ENCODE measurements around the gene NOS2. TPM values are rescaled to one million over a fixed set of nuclear protein-coding genes. Genes with fewer than 3 reads are reported as not detected.

The NOS2 gene
- polyA plus RNA-seq, 1 donor from 2014 or later = 0.53 TPM

DNA sequence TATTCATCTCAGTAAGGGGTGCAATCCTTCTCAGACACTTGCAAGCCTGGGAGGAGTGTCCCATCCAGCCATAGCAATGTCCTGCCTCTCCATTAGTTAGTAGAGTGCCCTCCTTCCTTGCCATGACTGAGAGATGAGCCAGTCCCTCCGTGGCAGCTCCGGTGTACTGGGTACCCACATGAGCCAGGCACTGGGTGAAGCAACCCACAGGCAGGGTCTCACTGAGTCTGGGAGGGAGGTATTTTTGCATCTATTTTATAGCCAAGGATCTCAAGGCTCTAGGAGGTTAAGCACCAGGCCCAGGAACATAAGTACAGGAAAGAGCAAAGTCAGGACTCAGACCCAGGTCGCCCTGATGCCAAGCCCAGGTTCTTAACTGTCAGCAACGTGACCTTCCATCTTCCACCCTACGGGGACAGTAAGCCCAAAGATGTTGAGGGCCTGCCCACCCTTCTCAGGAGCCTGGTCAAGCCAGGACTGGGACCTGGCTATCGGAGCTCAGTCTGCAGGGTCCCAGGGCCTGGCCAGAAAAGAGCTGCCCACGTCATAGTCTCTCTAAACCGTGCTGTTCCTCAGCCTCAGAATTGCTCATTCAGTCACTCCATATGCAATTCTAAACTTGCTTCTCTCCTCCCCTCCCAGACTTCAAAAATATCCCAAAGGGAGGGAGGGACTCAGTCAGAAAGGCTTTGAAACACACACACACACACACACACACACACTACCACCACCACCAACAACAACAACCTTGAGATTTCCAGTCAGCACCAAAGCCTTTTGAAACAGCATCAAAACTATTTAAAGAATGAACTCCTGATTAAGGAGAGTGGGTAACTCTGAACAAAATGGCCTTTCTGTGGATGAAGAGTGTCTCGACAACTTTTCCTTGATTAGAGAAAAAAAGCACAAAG, 16.6 kb downstream of the NOS2 start:
- TF ChIP-seq POLR2AphosphoS5 (IDR thresholded peaks at IDR 0.05) (no peak), TAF1 (IDR thresholded peaks at IDR 0.05; ENCODE audit: low read depth) (no peak), MXI1 (conservative IDR thresholded peaks at IDR 0.05; ENCODE audit: poor library complexity, severe bottlenecking) (no peak), SMC3 (conservative IDR thresholded peaks at IDR 0.05; ENCODE audit: poor library complexity) (no peak), EZH2 (IDR thresholded peaks at IDR 0.05; ENCODE audit: borderline replicate concordance, insufficient read depth, low read length, poor library complexity, severe bottlenecking) (no peak), RAD21 (conservative IDR thresholded peaks at IDR 0.05) (no peak), EP300 (conservative IDR thresholded peaks at IDR 0.05; ENCODE audit: poor library complexity, severe bottlenecking) (no peak)
- TF ChIP-seq, protein P1, sequence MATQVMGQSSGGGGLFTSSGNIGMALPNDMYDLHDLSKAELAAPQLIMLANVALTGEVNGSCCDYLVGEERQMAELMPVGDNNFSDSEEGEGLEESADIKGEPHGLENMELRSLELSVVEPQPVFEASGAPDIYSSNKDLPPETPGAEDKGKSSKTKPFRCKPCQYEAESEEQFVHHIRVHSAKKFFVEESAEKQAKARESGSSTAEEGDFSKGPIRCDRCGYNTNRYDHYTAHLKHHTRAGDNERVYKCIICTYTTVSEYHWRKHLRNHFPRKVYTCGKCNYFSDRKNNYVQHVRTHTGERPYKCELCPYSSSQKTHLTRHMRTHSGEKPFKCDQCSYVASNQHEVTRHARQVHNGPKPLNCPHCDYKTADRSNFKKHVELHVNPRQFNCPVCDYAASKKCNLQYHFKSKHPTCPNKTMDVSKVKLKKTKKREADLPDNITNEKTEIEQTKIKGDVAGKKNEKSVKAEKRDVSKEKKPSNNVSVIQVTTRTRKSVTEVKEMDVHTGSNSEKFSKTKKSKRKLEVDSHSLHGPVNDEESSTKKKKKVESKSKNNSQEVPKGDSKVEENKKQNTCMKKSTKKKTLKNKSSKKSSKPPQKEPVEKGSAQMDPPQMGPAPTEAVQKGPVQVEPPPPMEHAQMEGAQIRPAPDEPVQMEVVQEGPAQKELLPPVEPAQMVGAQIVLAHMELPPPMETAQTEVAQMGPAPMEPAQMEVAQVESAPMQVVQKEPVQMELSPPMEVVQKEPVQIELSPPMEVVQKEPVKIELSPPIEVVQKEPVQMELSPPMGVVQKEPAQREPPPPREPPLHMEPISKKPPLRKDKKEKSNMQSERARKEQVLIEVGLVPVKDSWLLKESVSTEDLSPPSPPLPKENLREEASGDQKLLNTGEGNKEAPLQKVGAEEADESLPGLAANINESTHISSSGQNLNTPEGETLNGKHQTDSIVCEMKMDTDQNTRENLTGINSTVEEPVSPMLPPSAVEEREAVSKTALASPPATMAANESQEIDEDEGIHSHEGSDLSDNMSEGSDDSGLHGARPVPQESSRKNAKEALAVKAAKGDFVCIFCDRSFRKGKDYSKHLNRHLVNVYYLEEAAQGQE (IDR thresholded peaks at IDR 0.05; ENCODE audit: borderline replicate concordance) = no peak
- TF ChIP-seq, protein P2, sequence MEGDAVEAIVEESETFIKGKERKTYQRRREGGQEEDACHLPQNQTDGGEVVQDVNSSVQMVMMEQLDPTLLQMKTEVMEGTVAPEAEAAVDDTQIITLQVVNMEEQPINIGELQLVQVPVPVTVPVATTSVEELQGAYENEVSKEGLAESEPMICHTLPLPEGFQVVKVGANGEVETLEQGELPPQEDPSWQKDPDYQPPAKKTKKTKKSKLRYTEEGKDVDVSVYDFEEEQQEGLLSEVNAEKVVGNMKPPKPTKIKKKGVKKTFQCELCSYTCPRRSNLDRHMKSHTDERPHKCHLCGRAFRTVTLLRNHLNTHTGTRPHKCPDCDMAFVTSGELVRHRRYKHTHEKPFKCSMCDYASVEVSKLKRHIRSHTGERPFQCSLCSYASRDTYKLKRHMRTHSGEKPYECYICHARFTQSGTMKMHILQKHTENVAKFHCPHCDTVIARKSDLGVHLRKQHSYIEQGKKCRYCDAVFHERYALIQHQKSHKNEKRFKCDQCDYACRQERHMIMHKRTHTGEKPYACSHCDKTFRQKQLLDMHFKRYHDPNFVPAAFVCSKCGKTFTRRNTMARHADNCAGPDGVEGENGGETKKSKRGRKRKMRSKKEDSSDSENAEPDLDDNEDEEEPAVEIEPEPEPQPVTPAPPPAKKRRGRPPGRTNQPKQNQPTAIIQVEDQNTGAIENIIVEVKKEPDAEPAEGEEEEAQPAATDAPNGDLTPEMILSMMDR (IDR thresholded peaks at IDR 0.05; ENCODE audit: poor library complexity, severe bottlenecking) = no peak
- Histone ChIP-seq H3K27me3 (ENCODE audit: insufficient read depth, low read depth, low read length) (no peaks in the 10 kb centered on the region), H2AFZ (ENCODE audit: low read depth, low read length) (no peak overlapping the region)

DNA sequence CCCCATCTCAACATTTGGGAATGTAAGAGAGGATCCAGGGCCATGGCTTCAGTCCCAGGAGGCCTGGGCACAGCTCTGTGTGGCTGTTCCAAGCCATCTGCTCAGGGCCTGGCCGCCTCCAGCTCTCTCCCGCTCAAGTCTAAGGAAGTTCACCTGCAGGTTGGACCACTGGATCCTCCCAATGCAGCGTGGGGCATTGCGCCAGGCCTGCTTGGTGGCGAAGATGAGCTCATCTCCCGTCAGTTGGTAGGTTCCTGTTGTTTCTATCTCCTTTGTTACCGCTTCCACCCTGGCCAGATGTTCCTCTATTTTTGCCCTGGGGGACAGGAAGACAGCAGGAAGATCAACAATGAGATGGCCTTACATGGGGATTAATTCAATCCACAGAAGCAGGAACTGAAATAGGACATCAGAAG, 17.5 kb downstream of the NOS2 start:
- Histone ChIP-seq H3K4me3 (ENCODE audit: low read length) (no peak overlapping the region), H3K4me2 (ENCODE audit: low read length) (no peak overlapping the region), H3K27ac (ENCODE audit: low read length) (no peak overlapping the region), H3K9me3 (ENCODE audit: low read length) (no peaks in the 10 kb centered on the region), H4K20me1 (ENCODE audit: insufficient read depth) (no peaks in the 10 kb centered on the region), H3K79me2 (replicated peaks; ENCODE audit: insufficient read depth, low read length) (no peaks in the 10 kb centered on the region), H3F3A (ENCODE audit: insufficient read depth, low read length, poor library complexity, severe bottlenecking) (no peaks in the 10 kb centered on the region), H3K27me3 (ENCODE audit: insufficient read depth, low read depth, low read length) (no peaks in the 10 kb centered on the region), H3K9me2 (ENCODE audit: insufficient read depth, low read length) (no peaks in the 10 kb centered on the region), H3K36me3 (ENCODE audit: insufficient read depth, low read length) (no peaks in the 10 kb centered on the region), H3K9ac (ENCODE audit: low read length) (no peak overlapping the region), H2AFZ (ENCODE audit: low read depth, low read length) (no peak overlapping the region)
- TF ChIP-seq EZH2 (IDR thresholded peaks at IDR 0.05; ENCODE audit: borderline replicate concordance, insufficient read depth, low read length, poor library complexity, severe bottlenecking) = no peak
- TF ChIP-seq, protein P2 (IDR thresholded peaks at IDR 0.05; ENCODE audit: poor library complexity, severe bottlenecking) = no peak
- TF ChIP-seq POLR2AphosphoS5 (IDR thresholded peaks at IDR 0.05) = no peak
- no peak for TF ChIP-seq RAD21 (conservative IDR thresholded peaks at IDR 0.05)
- TF ChIP-seq SMC3 (conservative IDR thresholded peaks at IDR 0.05; ENCODE audit: poor library complexity) = no peak
- TF ChIP-seq MXI1 (conservative IDR thresholded peaks at IDR 0.05; ENCODE audit: poor library complexity, severe bottlenecking) = no peak
- TF ChIP-seq EP300 (conservative IDR thresholded peaks at IDR 0.05; ENCODE audit: poor library complexity, severe bottlenecking) = no peak
- TF ChIP-seq TAF1 (IDR thresholded peaks at IDR 0.05; ENCODE audit: low read depth) = no peak
- TF ChIP-seq, protein P1 (IDR thresholded peaks at IDR 0.05; ENCODE audit: borderline replicate concordance) = no peak

More for the DNA sequence above, 16.6 kb downstream of the NOS2 start:
- Histone ChIP-seq H3K36me3 (ENCODE audit: insufficient read depth, low read length) (no peaks in the 10 kb centered on the region), H3K79me2 (replicated peaks; ENCODE audit: insufficient read depth, low read length) (no peaks in the 10 kb centered on the region), H3K9me2 (ENCODE audit: insufficient read depth, low read length) (no peaks in the 10 kb centered on the region), H3F3A (ENCODE audit: insufficient read depth, low read length, poor library complexity, severe bottlenecking) (no peaks in the 10 kb centered on the region), H3K4me2 (ENCODE audit: low read length) (no peak overlapping the region), H3K9ac (ENCODE audit: low read length) (no peak overlapping the region), H4K20me1 (ENCODE audit: insufficient read depth) (no peaks in the 10 kb centered on the region), H3K9me3 (ENCODE audit: low read length) (no peaks in the 10 kb centered on the region), H3K27ac (ENCODE audit: low read length) (no peak overlapping the region), H3K4me3 (ENCODE audit: low read length) (no peak overlapping the region)

All from neural cell (in vitro differentiated cells).